ENCODE results near the gene MAEA.

MAEA gene

GRCh38 chr4:1349359-1350168 is 59.9 kb downstream of the MAEA start:
- H3K4me3 ChIP-seq (ENCODE audit: low read length): no peak overlapping the region
- H3K36me3 ChIP-seq (ENCODE audit: control insufficient read depth, low read length): peaks cover 20% of the 10 kb centered on the region
- 0 out of 2 replicates have a peak, but pooled peaks cover 1% of the 10 kb centered on the region for H3F3A ChIP-seq (ENCODE audit: control insufficient read depth, insufficient read depth)
- H3K9me3 ChIP-seq (ENCODE audit: control insufficient read depth, insufficient read depth, low read length): no peaks in the 10 kb centered on the region
- H4K20me1 ChIP-seq (ENCODE audit: control insufficient read depth, insufficient read depth, low read depth, low read length): no peaks in the 10 kb centered on the region
- no peaks in the 10 kb centered on the region for H3K9me2 ChIP-seq (replicated peaks; ENCODE audit: control insufficient read depth, low read length)
- H3K4me2 ChIP-seq (ENCODE audit: low read length): no peak overlapping the region
- H3K27ac ChIP-seq (ENCODE audit: low read depth, low read length): no peak overlapping the region
- peaks cover 24% of the 10 kb centered on the region for H3K79me2 ChIP-seq (ENCODE audit: control insufficient read depth, low read length)
- TF ChIP-seq CTCF (IDR thresholded peaks at IDR 0.05; ENCODE audit: low read depth, low read length, poor library complexity, severe bottlenecking) (no peak), EZH2phosphoT487 (IDR thresholded peaks at IDR 0.05; ENCODE audit: borderline replicate concordance, low read length) (no peak)
- H3K27me3 ChIP-seq (ENCODE audit: control insufficient read depth, low read length): no peaks in the 10 kb centered on the region
- peaks cover 25% of the 10 kb centered on the region for H3K4me1 ChIP-seq (ENCODE audit: control insufficient read depth, low read length)

- H3K4me3 ChIP-seq (ENCODE audit: low read length): no peak overlapping the region
- no peaks in the 10 kb centered on the region for H3K9me3 ChIP-seq (ENCODE audit: control insufficient read depth, insufficient read depth, low read length)
- no peaks in the 10 kb centered on the region for H3F3A ChIP-seq (ENCODE audit: control insufficient read depth, insufficient read depth)
- H3K27ac ChIP-seq (ENCODE audit: low read depth, low read length): no peak overlapping the region
- H3K27me3 ChIP-seq (ENCODE audit: control insufficient read depth, low read length): no peaks in the 10 kb centered on the region
- peaks cover 25% of the 10 kb centered on the region for H3K4me1 ChIP-seq (ENCODE audit: control insufficient read depth, low read length)
- no peak overlapping the region for H3K4me2 ChIP-seq (ENCODE audit: low read length)
- H4K20me1 ChIP-seq (ENCODE audit: control insufficient read depth, insufficient read depth, low read depth, low read length): no peaks in the 10 kb centered on the region
- TF ChIP-seq EZH2phosphoT487 (IDR thresholded peaks at IDR 0.05; ENCODE audit: borderline replicate concordance, low read length) (no peak), CTCF (IDR thresholded peaks at IDR 0.05; ENCODE audit: low read depth, low read length, poor library complexity, severe bottlenecking) (no peak)
- no peaks in the 10 kb centered on the region for H3K9me2 ChIP-seq (replicated peaks; ENCODE audit: control insufficient read depth, low read length)
- H3K36me3 ChIP-seq (ENCODE audit: control insufficient read depth, low read length): peaks cover 20% of the 10 kb centered on the region
- H3K79me2 ChIP-seq (ENCODE audit: control insufficient read depth, low read length): peaks cover 24% of the 10 kb centered on the region
Observed at GRCh38 chr4:1350169-1350520, 60.5 kb downstream of the MAEA start.

- H3K9me3 ChIP-seq (ENCODE audit: control insufficient read depth, insufficient read depth, low read length): no peaks in the 10 kb centered on the region
- H3K36me3 ChIP-seq (ENCODE audit: control insufficient read depth, low read length): peaks cover 26% of the 10 kb centered on the region
- H3K79me2 ChIP-seq (ENCODE audit: control insufficient read depth, low read length): peaks cover 19% of the 10 kb centered on the region
- H3K9me2 ChIP-seq (replicated peaks; ENCODE audit: control insufficient read depth, low read length): no peaks in the 10 kb centered on the region
- no peaks in the 10 kb centered on the region for H4K20me1 ChIP-seq (ENCODE audit: control insufficient read depth, insufficient read depth, low read depth, low read length)
- no peaks in the 10 kb centered on the region for H3F3A ChIP-seq (ENCODE audit: control insufficient read depth, insufficient read depth)
- H3K27me3 ChIP-seq (ENCODE audit: control insufficient read depth, low read length): no peaks in the 10 kb centered on the region
- TF ChIP-seq CTCF (IDR thresholded peaks at IDR 0.05; ENCODE audit: low read depth, low read length, poor library complexity, severe bottlenecking) (peak; percentile 96), EZH2phosphoT487 (IDR thresholded peaks at IDR 0.05; ENCODE audit: borderline replicate concordance, low read length) (no peak)
- H3K4me2 ChIP-seq (ENCODE audit: low read length): peak overlapping the region; percentile 36
- H3K4me1 ChIP-seq (ENCODE audit: control insufficient read depth, low read length): peaks cover 20% of the 10 kb centered on the region
- H3K27ac ChIP-seq (ENCODE audit: low read depth, low read length): no peak overlapping the region
- no peak overlapping the region for H3K4me3 ChIP-seq (ENCODE audit: low read length)
Observed at GRCh38 chr4:1351854-1352566, 62.3 kb downstream of the MAEA start.

Data from DOHH2 (cell line).